ENCODE measurements around the gene CDC42. TPM values are rescaled to one million over a fixed set of nuclear protein-coding genes. Genes with fewer than 3 reads are reported as not detected.

CDC42 gene
- polyA plus RNA-seq, 3 donors, result 210 to 731 (median 606) TPM

- H3K27ac ChIP-seq (ENCODE audit: low read depth in 1 of 2, low read length in 2 of 2), result peak overlapping the region; percentile 95 to 99
- no peaks in the 10 kb centered on the region for H3K36me3 ChIP-seq (replicated peaks in 1 of 2; ENCODE audit: control insufficient read depth in 1 of 2, insufficient read depth in 2 of 2, low read length in 2 of 2)
- peaks cover 52% of the 10 kb centered on the region for H3K79me2 ChIP-seq (ENCODE audit: insufficient read depth, low read length)
- peaks cover 21 to 42% of the 10 kb centered on the region in 2 donors for H3K4me1 ChIP-seq (ENCODE audit: control insufficient read depth in 1 of 2, insufficient read depth in 2 of 2, low read length in 2 of 2)
- intact Hi-C loops (cut with micrococcal nuclease), result loop anchor here in 1 of 2 donors (10.0 kb wide), 1 partner anchor 241 kb away; the partner anchor contains the start of gene USP48
- peaks cover 4 to 6% of the 10 kb centered on the region in 2 donors for H3K36me3 Mint-ChIP-seq
- H4K20me1 ChIP-seq (ENCODE audit: insufficient read depth, low read length), result no peaks in the 10 kb centered on the region
- peaks cover 0 to 3% (median 0%) of the 10 kb centered on the region in 7 donors for H3K9me3 Mint-ChIP-seq
- no peak for TF ChIP-seq CTCF (IDR thresholded peaks at IDR 0.05)
- DNase-seq, result peak; percentile 76 to 87 (median 76)
- peak overlapping the region; percentile 72 to 96 (median 93) for H3K4me3 ChIP-seq (replicated peaks in 1 of 3; ENCODE audit: low read depth in 2 of 3, low read length in 3 of 3)
- no peaks in the 10 kb centered on the region for H3K27me3 ChIP-seq (ENCODE audit: control insufficient read depth in 2 of 2, insufficient read depth in 2 of 2, low read length in 2 of 2)
- no peaks in the 10 kb centered on the region for H3K9me3 ChIP-seq (replicated peaks in 1 of 2; ENCODE audit: control insufficient read depth in 1 of 2, insufficient read depth in 1 of 2, low read length in 2 of 2)
- H3K9ac ChIP-seq (ENCODE audit: insufficient read depth, low read length, poor library complexity, severe bottlenecking), result peak overlapping the region; percentile 91
- 0% methylated on average over 12 of the region's 42 CpGs for WGBS (ENCODE audit: insufficient coverage)
- peak overlapping the region; percentile 91 to 98 (median 97) for H3K27ac Mint-ChIP-seq
- peak overlapping the region; percentile 95 for H3K4me3 Mint-ChIP-seq
- peak overlapping the region; percentile 84 for H2AFZ ChIP-seq (ENCODE audit: insufficient read depth, low read depth, low read length, poor library complexity, severe bottlenecking)
- H3K27me3 Mint-ChIP-seq (ENCODE audit: low read depth in 3 of 3), result peaks cover 0 to 3% (median 2%) of the 10 kb centered on the region in 3 donors
- H3K4me1 Mint-ChIP-seq, result peaks cover 38% of the 10 kb centered on the region
- peak overlapping the region; percentile 94 for H3K4me2 ChIP-seq (replicated peaks; ENCODE audit: extremely low read depth, low read length, poor library complexity, severe bottlenecking)
Measured at GRCh38 chr1:22025368-22026155, 26.9 kb upstream of the CDC42 start.

GRCh38 chr1:22026924-22027289, 25.6 kb upstream of the CDC42 start:
- Histone ChIP-seq H3K4me1 (ENCODE audit: control insufficient read depth in 1 of 2, insufficient read depth in 2 of 2, low read length in 2 of 2) (peaks cover 32 to 53% of the 10 kb centered on the region in 2 donors), H3K27me3 (ENCODE audit: control insufficient read depth in 2 of 2, insufficient read depth in 2 of 2, low read length in 2 of 2) (no peaks in the 10 kb centered on the region), H4K20me1 (ENCODE audit: insufficient read depth, low read length) (no peaks in the 10 kb centered on the region), H2AFZ (ENCODE audit: insufficient read depth, low read depth, low read length, poor library complexity, severe bottlenecking) (no peak overlapping the region), H3K9me3 (replicated peaks in 1 of 2; ENCODE audit: control insufficient read depth in 1 of 2, insufficient read depth in 1 of 2, low read length in 2 of 2) (no peaks in the 10 kb centered on the region), H3K27ac (ENCODE audit: low read depth in 1 of 2, low read length in 2 of 2) (no peak overlapping the region), H3K79me2 (ENCODE audit: insufficient read depth, low read length) (peaks cover 52% of the 10 kb centered on the region), H3K36me3 (replicated peaks in 1 of 2; ENCODE audit: control insufficient read depth in 1 of 2, insufficient read depth in 2 of 2, low read length in 2 of 2) (no peaks in the 10 kb centered on the region), H3K9ac (ENCODE audit: insufficient read depth, low read length, poor library complexity, severe bottlenecking) (no peak overlapping the region), H3K4me2 (replicated peaks; ENCODE audit: extremely low read depth, low read length, poor library complexity, severe bottlenecking) (no peak overlapping the region), H3K4me3 (replicated peaks in 1 of 3; ENCODE audit: low read depth in 2 of 3, low read length in 3 of 3) (no peak overlapping the region)
- peak overlapping the region in 3 of 7 donors; percentile 37 to 98 (median 97) for H3K27ac Mint-ChIP-seq
- H3K9me3 Mint-ChIP-seq, result peaks cover 0 to 3% (median 0%) of the 10 kb centered on the region in 7 donors
- H3K36me3 Mint-ChIP-seq, result peaks cover 4 to 6% of the 10 kb centered on the region in 2 donors
- TF ChIP-seq CTCF (IDR thresholded peaks at IDR 0.05), result no peak
- H3K4me3 Mint-ChIP-seq, result no peak overlapping the region
- intact Hi-C loops (cut with micrococcal nuclease), result loop anchor here in 1 of 2 donors (10.0 kb wide), 1 partner anchor 242 kb away; the partner anchor contains the start of gene USP48
- DNase-seq, result no peak
- H3K4me1 Mint-ChIP-seq, result peaks cover 48% of the 10 kb centered on the region
- H3K27me3 Mint-ChIP-seq (ENCODE audit: low read depth in 3 of 3), result peaks cover 0 to 3% (median 2%) of the 10 kb centered on the region in 3 donors
- 92% methylated on average over 2 of the region's 3 CpGs for WGBS (ENCODE audit: insufficient coverage)
